Muscle of arm (tissue), 14 donors: ENCODE results near the gene CFI. TPM values are rescaled to one million over a fixed set of nuclear protein-coding genes. Genes with fewer than 3 reads are reported as not detected.

Experiments
- DNase-seq: peaks from one replicate; pipeline ENCODE4 v3.0.0-alpha.2; 2013
- long read RNA-seq, 11 donors: transcript quantifications; one replicate each; lab custom pipeline, GENCODE V29; 2026
- polyA plus RNA-seq, 12 donors: library from polyadenylated mRNA; unstranded; fragments of 120-200 nt; gene quantifications; one replicate each; pipeline ENCODE4 v1.2.1, GENCODE V29; 2013; ENCODE audit not compliant: insufficient read length in 12 of 12

Gene CFI
- 10 to 100 TPM in 2 of 12 donors, 1 to 10 TPM in 9, not detected in 1; 4.9 to 12.2 (median 6.9) TPM for polyA plus RNA-seq
- long read RNA-seq, donor 1: 0 reads
- long read RNA-seq, donor 2: 0 reads
- long read RNA-seq, donor 3, partial matches to known transcripts: 0 of 1 reads
- long read RNA-seq, donor 3, other reads (novel, unspliced or antisense): 0 of 1 reads
- long read RNA-seq, donor 4, partial matches to known transcripts: 0 of 3 reads
- long read RNA-seq, donor 4, other reads (novel, unspliced or antisense): 0 of 3 reads
- long read RNA-seq, donor 5, partial matches to known transcripts: 0 of 1 reads
- long read RNA-seq, donor 5, other reads (novel, unspliced or antisense): 0 of 1 reads
- long read RNA-seq, donor 6: 0 reads
- long read RNA-seq, donor 7: 0 reads
- long read RNA-seq, donor 8, partial matches to known transcripts: 0 of 2 reads
- long read RNA-seq, donor 8, other reads (novel, unspliced or antisense): 0 of 2 reads
- long read RNA-seq, donor 9: 0 reads
- long read RNA-seq, donor 10: 0 reads
- long read RNA-seq, donor 11: 0 reads

- no peak for DNase-seq
These were observed at the start of gene CFI for GRCh38 chr4:109801895-109802319. Gene CFI (minus strand): TSS chr4:109801999. CDS start chr4:109801971, 28 bp downstream.

GRCh38 chr4:109850601-109851000 is 48.8 kb upstream of the CFI start:
- DNase-seq: no peak

- no peak for DNase-seq
These were observed 46.7 kb upstream of the CFI start for GRCh38 chr4:109848501-109848900.

- DNase-seq: no peak
These were observed 46.2 kb upstream of the CFI start, which contains the start of gene LRIT3 for GRCh38 chr4:109847896-109848442. Gene LRIT3 (plus strand): TSS chr4:109848107. CDS start chr4:109848202, 95 bp downstream.

GRCh38 chr4:109846395-109847098 is 44.7 kb upstream of the CFI start:
- no peak for DNase-seq

GRCh38 chr4:109836985-109837384 is 35.2 kb upstream of the CFI start:
- no peak for DNase-seq

- DNase-seq: no peak
These were observed 32.0 kb upstream of the CFI start for GRCh38 chr4:109833756-109834155.

- DNase-seq: no peak
These were observed 25.9 kb upstream of the CFI start, which contains the start of gene RRH for GRCh38 chr4:109827672-109828071. Gene RRH (plus strand): TSS chr4:109827972. CDS start chr4:109828028, 56 bp downstream.

- DNase-seq: no peak
These were observed 24.9 kb upstream of the CFI start for GRCh38 chr4:109826719-109827118.

GRCh38 chr4:109821185-109821584 is 19.4 kb upstream of the CFI start:
- DNase-seq: no peak

- no peak for DNase-seq
These were observed 18.8 kb upstream of the CFI start for GRCh38 chr4:109820563-109820962.

GRCh38 chr4:109818268-109818667 is 16.5 kb upstream of the CFI start:
- DNase-seq: no peak

GRCh38 chr4:109816894-109817293 is 15.1 kb upstream of the CFI start:
- no peak for DNase-seq

GRCh38 chr4:109816082-109816442 is 14.3 kb upstream of the CFI start:
- no peak for DNase-seq

GRCh38 chr4:109815151-109816081 is 13.6 kb upstream of the CFI start, which contains the start of gene GAR1:
Gene GAR1 (plus strand): TSS chr4:109815762. CDS start chr4:109816165, 403 bp downstream.
- DNase-seq: peak; percentile 94

- no peak for DNase-seq
These were observed 9.9 kb upstream of the CFI start for GRCh38 chr4:109811707-109812106.

- DNase-seq: no peak
These were observed 9.0 kb upstream of the CFI start for GRCh38 chr4:109810552-109811387.

GRCh38 chr4:109809655-109810054 is 7.9 kb upstream of the CFI start:
- DNase-seq: no peak

- DNase-seq: no peak
These were observed 2.2 kb upstream of the CFI start for GRCh38 chr4:109803924-109804571.
